GM21619 (cell line): ENCODE results near the gene WDR35.

Experiments
- ATAC-seq: cut with Tn5 transposase; IDR thresholded peaks from one replicate; pipeline ENCODE4 v1.9.1; 2021; ENCODE audit not compliant: unreplicated experiment

Gene WDR35

GRCh38 chr2:19989667-19990415 is at the start of gene WDR35:
TSS of gene WDR35 (minus strand) at chr2:19990105. CDS start at chr2:19990015, 90 bp downstream.
- peak; percentile 89 for ATAC-seq

GRCh38 chr2:20037660-20038059 is 47.8 kb upstream of the WDR35 start:
- no peak for ATAC-seq

GRCh38 chr2:20035955-20036666 is 46.2 kb upstream of the WDR35 start:
- peak; percentile 65 for ATAC-seq

- ATAC-seq = no peak
Observed at GRCh38 chr2:20034821-20035220, 44.9 kb upstream of the WDR35 start.

GRCh38 chr2:20034218-20034617 is 44.3 kb upstream of the WDR35 start:
- no peak for ATAC-seq

GRCh38 chr2:20033322-20033721 is 43.4 kb upstream of the WDR35 start:
- ATAC-seq = no peak

- no peak for ATAC-seq
Observed at GRCh38 chr2:20030224-20030623, 40.3 kb upstream of the WDR35 start.

- no peak for ATAC-seq
Observed at GRCh38 chr2:20027705-20028434, 38.0 kb upstream of the WDR35 start.

GRCh38 chr2:20027260-20027677 is 37.4 kb upstream of the WDR35 start:
- ATAC-seq = no peak

- ATAC-seq = no peak
Observed at GRCh38 chr2:20025065-20025786, 35.3 kb upstream of the WDR35 start.

GRCh38 chr2:20023688-20024087 is 33.8 kb upstream of the WDR35 start:
- ATAC-seq = no peak

- no peak for ATAC-seq
Observed at GRCh38 chr2:20021405-20022009, 31.6 kb upstream of the WDR35 start.

- no peak for ATAC-seq
Observed at GRCh38 chr2:20019747-20020146, 29.8 kb upstream of the WDR35 start.

GRCh38 chr2:20018601-20019152 is 28.8 kb upstream of the WDR35 start:
- ATAC-seq = no peak

- ATAC-seq = no peak
Observed at GRCh38 chr2:20016346-20016745, 26.4 kb upstream of the WDR35 start.

GRCh38 chr2:20015482-20016083 is 25.7 kb upstream of the WDR35 start:
- no peak for ATAC-seq

- no peak for ATAC-seq
Observed at GRCh38 chr2:20013126-20013849, 23.4 kb upstream of the WDR35 start.

GRCh38 chr2:20012282-20013125 is 22.6 kb upstream of the WDR35 start, which contains the start of gene MATN3:
TSS of gene MATN3 (minus strand) at chr2:20012668. CDS start at chr2:20012631, 37 bp downstream.
- ATAC-seq = no peak

- ATAC-seq = no peak
Observed at GRCh38 chr2:20012032-20012281, 22.1 kb upstream of the WDR35 start.
